Muscle layer of duodenum (tissue), 2 donors: ENCODE data around the gene HRAS.

Experiments used
- H3K27ac ChIP-seq: one replicate; pipeline ENCODE4 v1.7.0; 2013; ENCODE audit warnings: mild to moderate bottlenecking, low read length
- H3K27me3 ChIP-seq: one replicate; pipeline ENCODE4 v1.7.0; 2013; ENCODE audit warnings: low read depth, mild to moderate bottlenecking, control low read depth, low read length
- H3K36me3 ChIP-seq, 2 donors: one replicate each; pipeline ENCODE4 v1.7.0; 2013; ENCODE audit warnings: low read length in 2 of 2, control low read depth in 1 of 2, mild to moderate bottlenecking in 1 of 2; ENCODE audit not compliant: insufficient read depth in 2 of 2, control insufficient read depth in 1 of 2
- H3K4me1 ChIP-seq, 2 donors: one replicate each; pipeline ENCODE4 v1.7.0; 2013; ENCODE audit warnings: low read length in 2 of 2, mild to moderate bottlenecking in 2 of 2, control low read depth in 1 of 2, moderate library complexity in 1 of 2; ENCODE audit not compliant: insufficient read depth in 2 of 2, control insufficient read depth in 1 of 2
- H3K4me3 ChIP-seq, 2 donors: one replicate each; pipeline ENCODE4 v1.7.0; 2013; ENCODE audit warnings: low read length in 2 of 2, low read depth in 1 of 2, mild to moderate bottlenecking in 1 of 2
- H3K9me3 ChIP-seq, 2 donors: one replicate each; pipeline ENCODE4 v1.7.0; 2013; ENCODE audit warnings: low read length in 2 of 2, control low read depth in 1 of 2, mild to moderate bottlenecking in 1 of 2; ENCODE audit not compliant: control insufficient read depth in 1 of 2
- donor health status: healthy.

The HRAS gene

DNA sequence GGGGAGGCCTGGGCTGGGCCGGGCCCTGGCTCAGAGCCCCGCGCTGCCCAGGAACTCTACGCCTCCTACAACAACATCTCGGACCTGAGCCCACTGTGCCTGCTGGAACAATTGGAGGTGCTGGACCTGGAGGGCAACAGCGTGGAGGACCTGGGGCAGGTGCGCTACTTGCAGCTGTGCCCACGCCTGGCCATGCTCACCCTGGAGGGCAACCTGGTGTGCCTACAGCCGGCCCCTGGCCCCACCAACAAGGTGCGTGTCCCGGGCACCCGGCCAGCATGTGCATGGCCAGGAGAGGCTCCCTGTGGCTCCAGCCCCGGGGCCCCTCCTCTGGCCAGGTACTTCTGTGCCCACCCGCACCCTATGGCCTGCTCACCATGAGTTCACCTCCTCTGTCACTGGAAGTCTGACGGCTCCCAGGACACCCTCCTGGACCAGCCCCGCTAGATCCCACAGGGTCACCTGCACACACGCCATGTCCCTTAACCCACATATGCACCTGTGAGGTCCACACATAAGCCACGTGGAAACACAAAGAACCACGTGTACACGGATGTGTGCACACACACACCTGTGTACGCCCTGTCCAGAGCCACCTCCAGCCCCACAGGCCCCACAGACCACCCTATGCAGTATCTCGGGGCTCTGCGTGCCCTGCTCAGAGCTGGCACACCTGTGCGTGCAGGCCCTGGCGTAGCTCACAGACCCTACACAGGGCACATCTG is 14.8 kb upstream of the HRAS start:
- Histone ChIP-seq H3K27me3 (peaks cover 10% of the 10 kb centered on the region), H3K27ac (no peak overlapping the region), H3K4me3 (no peak overlapping the region), H3K9me3 (no peaks in the 10 kb centered on the region), H3K36me3 (no peaks in the 10 kb centered on the region), H3K4me1 (peaks cover 0 to 6% of the 10 kb centered on the region in 2 donors)

DNA sequence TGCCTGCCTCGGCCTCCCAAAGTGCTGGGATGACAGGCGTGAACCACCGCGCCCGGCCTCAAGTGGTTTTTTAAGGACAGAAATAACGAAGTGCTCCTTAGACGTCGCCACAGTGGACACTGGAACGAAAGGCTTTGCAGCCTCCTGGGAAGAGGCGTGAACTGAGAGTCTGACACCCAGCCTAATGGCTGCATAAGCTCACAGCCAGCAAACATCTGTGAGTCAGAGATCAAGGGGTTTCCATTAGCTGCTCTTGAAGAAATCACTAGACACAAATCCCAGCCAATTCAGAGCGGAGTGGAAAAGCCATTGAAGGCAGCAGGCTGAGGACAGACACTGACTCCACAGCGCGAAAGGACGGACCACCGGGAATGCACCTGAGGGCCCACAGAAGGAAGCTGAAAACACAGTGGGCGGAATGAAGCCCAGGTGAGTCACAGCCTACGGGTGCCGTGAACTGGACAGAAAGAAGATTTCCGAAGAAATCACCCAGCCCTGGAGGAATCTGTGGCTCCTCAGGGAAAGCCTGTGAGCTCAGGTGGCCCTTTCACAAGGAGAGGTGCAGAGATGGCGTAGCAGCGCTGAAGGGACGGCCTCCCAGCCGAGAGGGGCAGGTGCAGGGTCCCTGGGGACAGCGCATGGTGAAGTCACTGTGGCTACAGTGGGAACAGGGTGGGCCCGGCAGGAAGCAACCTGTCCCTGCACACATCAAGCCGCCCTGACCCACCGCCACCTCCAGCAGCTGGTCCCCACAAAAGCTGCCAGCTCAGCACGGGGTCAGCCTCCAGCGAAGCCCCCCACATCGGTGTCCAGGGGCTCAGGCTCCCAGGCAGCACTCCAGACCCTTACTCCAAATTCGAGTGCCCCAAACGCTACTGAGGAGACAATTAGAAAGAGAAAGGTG is 13.6 kb upstream of the HRAS start:
- no peaks in the 10 kb centered on the region for H3K36me3 ChIP-seq
- H3K4me3 ChIP-seq = no peak overlapping the region
- H3K9me3 ChIP-seq = no peaks in the 10 kb centered on the region
- H3K4me1 ChIP-seq = no peaks in the 10 kb centered on the region
- peaks cover 1% of the 10 kb centered on the region for H3K27me3 ChIP-seq
- no peak overlapping the region for H3K27ac ChIP-seq

DNA sequence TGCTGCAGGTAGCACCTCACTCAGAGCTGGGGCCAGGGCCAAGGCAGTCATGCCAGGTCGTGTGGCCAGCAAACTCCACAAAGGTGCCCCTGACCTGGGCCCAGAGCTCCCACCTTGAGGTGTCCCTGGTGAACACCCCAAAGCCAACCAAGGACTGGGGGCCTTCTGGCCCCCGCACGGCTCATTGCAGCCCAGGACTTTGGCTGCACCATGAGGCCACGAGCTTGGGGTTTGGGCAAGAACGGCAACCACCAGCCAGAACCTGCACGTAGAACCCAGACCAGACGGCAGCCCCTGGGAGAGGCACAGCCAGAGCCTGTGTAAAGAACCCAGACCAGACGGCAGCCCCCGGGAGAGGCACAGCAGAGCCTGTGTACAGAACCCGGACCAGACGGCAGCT is 9.8 kb upstream of the HRAS start:
- H3K4me1 ChIP-seq = no peaks in the 10 kb centered on the region
- H3K36me3 ChIP-seq = no peaks in the 10 kb centered on the region
- no peaks in the 10 kb centered on the region for H3K9me3 ChIP-seq
- no peak overlapping the region for H3K4me3 ChIP-seq
- no peaks in the 10 kb centered on the region for H3K27me3 ChIP-seq
- H3K27ac ChIP-seq = no peak overlapping the region

DNA sequence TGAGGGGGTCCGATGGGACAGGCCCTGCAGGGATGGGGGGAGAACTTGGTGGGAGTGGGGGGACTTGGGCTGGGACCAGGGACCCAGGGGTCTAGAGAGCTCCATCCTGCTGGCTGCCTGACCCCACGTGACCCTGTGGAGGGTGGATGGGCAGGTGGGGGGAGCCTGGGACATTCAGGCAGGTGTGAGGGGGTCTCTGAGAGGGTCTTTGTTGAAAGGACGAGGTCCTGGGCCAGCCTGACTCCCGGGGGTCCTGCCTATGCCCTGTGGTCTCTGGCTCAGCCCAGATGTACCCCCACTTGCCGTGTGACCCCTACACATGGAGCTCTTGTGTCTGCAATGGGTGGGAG is 9.4 kb upstream of the HRAS start:
- Histone ChIP-seq H3K4me1 (no peaks in the 10 kb centered on the region), H3K36me3 (no peaks in the 10 kb centered on the region), H3K27ac (no peak overlapping the region), H3K27me3 (no peaks in the 10 kb centered on the region), H3K4me3 (no peak overlapping the region), H3K9me3 (no peaks in the 10 kb centered on the region)

DNA sequence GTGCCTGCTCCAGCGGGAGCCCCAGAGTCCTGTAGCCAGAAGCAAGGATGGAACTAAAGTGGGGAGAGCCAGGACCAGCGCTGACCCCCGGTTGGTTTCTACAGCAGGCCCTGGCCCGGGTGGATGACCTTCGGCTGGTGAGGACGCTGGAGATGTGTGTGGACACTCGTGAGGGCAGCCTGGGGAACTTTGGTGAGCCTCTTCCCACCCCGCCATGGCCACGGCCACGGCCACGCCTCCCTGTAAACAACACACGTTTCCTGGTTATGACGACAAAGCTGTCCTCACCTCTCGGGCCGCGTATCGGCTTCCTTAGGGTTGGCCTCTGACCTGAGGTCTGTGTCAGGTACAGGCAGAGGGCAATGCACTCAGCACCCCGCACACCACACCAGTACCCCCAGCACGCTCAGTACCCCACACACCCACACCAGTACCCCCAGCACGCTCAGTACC is 6.1 kb upstream of the HRAS start:
- Histone ChIP-seq H3K27me3 (no peaks in the 10 kb centered on the region), H3K4me1 (peaks cover 0 to 13% of the 10 kb centered on the region in 2 donors), H3K36me3 (no peaks in the 10 kb centered on the region), H3K27ac (no peak overlapping the region), H3K4me3 (no peak overlapping the region), H3K9me3 (no peaks in the 10 kb centered on the region)

DNA sequence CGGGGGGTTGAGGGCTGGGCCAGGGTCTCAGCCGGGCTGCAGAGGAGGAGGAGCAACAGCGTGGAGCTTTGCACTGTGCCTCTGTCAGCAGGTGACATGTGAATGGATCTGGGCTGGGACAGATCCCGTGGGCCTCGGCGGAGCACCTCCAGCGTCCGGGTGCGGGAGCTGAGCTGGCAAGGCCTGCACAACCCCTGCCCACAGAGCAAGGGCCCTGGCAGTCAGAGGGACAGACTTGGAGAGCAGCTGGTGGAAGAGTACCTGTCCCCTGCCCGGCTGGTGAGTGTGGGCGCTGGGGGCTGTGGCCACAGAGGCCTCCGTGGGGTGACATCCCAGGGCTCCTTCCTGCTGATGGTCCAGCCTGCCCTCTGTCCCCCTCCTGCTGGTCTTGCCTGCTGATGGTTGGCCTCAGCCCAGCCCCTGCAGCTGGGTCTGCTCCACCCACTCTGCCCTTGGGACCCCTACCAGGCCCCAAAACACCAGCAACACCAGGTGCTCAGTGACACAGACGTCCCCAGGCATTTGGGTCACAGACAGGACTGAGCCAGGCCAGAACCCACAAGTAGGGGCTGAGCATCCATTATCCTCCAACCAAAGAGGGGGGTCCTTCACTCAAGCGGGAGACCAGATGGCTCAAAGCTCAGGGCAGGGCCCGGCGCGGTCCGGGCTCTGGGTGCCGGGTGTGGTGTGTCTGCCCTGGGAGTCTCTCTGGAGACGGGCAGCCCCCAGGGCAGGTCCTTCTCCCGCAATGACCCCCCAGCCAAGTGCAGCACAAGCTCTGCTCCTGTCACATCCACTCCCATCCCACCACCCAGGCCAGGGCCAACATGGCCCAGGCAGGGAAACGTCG is 5.4 kb upstream of the HRAS start:
- H3K27ac ChIP-seq = no peak overlapping the region
- H3K27me3 ChIP-seq = no peaks in the 10 kb centered on the region
- no peaks in the 10 kb centered on the region for H3K9me3 ChIP-seq
- no peak overlapping the region for H3K4me3 ChIP-seq
- H3K4me1 ChIP-seq = peaks cover 0 to 17% of the 10 kb centered on the region in 2 donors
- H3K36me3 ChIP-seq = no peaks in the 10 kb centered on the region

DNA sequence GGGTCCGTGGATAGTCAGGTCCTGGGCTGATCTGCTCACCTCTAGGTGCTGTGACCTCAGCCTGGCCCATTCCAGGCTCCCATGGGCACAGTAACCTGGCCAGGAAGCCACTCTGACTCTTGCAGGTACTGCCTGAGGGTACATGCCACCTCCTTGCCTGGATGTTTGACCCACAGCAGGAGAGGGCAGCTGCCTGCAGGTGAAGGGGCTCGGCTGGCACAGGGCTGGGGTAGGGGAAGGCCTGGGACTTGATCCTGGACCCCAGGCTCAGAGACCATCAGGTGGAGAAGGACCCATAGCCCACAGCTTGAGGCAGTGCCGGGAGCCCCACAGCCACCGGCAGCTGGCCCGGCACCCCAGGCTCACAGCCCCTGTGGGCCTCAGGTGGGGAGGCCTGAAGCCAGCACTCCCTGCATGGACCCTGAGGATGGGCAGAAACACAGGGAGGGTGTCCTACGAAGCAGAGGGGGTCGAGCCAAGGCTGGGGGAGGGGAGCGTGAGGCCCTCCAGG is 4.7 kb upstream of the HRAS start:
- no peak overlapping the region for H3K27ac ChIP-seq
- no peak overlapping the region for H3K4me3 ChIP-seq
- H3K4me1 ChIP-seq = peaks cover 0 to 17% of the 10 kb centered on the region in 2 donors

DNA sequence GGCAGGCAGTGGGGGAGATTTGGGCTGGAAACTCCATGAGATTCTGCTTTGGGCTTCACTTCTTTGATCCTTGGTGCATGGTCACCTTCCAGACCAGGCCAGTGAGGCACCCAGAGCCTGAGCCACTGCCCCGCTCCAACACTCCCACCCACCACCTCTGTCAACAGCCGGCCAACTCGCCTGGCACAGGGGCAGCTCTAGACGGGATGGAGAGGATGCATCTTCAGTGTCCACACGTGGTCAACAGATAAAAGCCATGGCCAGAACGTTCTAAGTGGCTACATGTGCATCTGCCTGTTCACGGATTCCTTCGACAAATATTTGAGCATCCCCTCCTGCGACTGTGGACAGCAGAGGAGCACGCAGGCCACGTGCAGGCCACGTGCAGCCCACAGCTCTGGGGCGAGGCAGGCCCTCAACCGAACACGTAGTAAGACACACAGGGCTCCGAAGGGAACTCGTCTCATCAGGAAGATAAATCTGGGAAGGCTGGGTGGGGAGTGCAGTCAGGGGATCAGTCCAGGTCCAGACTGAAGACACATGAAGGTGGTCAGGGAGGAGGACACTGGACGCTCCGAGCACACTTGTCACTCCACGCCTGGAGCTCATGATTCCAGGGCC is 3.2 kb upstream of the HRAS start:
- Histone ChIP-seq H3K4me3 (no peak overlapping the region), H3K27ac (no peak overlapping the region), H3K9me3 (no peaks in the 10 kb centered on the region), H3K4me1 (peaks cover 0 to 30% of the 10 kb centered on the region in 2 donors), H3K27me3 (no peaks in the 10 kb centered on the region), H3K36me3 (peaks cover 0 to under 1% of the 10 kb centered on the region in 2 donors)

More for the DNA sequence above, 4.7 kb upstream of the HRAS start:
- no peaks in the 10 kb centered on the region for H3K27me3 ChIP-seq
- H3K9me3 ChIP-seq = no peaks in the 10 kb centered on the region
- H3K36me3 ChIP-seq = no peaks in the 10 kb centered on the region

DNA sequence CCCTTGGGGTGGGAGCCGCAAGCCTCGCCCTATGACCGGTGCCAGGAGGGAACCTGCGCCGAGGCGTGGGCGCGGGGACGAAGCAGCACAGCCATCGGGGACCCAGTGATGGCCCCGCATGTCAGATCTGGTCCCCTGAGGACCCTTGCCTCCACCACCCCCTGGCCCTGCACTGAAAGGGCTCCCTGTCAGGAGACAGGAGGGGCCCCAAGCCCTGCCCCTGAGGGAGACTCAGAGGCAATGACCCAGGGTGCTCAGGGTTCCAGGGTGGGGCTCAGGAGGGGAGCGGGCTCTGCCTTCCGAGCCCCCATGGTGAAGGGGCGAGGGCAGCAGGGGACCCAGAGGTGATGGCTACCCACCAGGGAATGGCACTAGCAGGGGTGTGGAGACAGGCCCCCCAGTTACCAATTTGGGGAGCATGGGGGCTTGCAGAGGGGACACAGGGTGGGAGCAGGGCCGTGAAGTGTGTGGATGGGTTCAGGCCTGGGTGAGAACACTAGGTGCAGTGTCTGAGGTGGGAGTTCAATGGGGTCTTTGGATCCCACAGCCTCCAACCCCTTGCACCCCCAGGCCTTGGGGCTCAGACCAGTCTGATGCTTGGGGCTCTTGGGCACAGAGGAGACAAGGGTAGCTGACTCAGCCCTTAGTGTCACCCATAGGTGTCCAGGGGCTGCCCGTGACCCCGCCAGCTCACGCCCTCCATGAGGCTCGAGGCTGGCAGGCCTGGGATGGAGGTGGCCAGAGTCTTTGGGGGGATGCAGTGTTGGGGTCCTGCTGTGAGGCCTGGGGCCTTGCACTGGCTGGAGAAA is 2.5 kb upstream of the HRAS start:
- no peak overlapping the region for H3K27ac ChIP-seq
- H3K27me3 ChIP-seq = no peaks in the 10 kb centered on the region
- H3K4me1 ChIP-seq = peaks cover 0 to 30% of the 10 kb centered on the region in 2 donors
- peaks cover 0 to 7% of the 10 kb centered on the region in 2 donors for H3K36me3 ChIP-seq
- no peaks in the 10 kb centered on the region for H3K9me3 ChIP-seq
- peak overlapping the region in 1 of 2 donors; percentile 48 for H3K4me3 ChIP-seq
